Stimulated activated CD4-positive, alpha-beta T cell treated with anti-CD3 and anti-CD28 coated beads, Interleukin-4, amount 100 ng/mL, for 1 hour (primary cell): Measurements from ENCODE around the gene ARHGEF17.

Experiments
- DNase-seq: peaks from one replicate; pipeline ENCODE4 v3.0.0-alpha.2; 2020

ARHGEF17 gene

GRCh38 chr11:73295241-73295995 lies 12.7 kb upstream of the ARHGEF17 start:
- peak; percentile 74 for DNase-seq

- DNase-seq = no peak
Observed at GRCh38 chr11:73295996-73296318, 12.1 kb upstream of the ARHGEF17 start.

- DNase-seq = no peak
Observed at GRCh38 chr11:73296501-73297230, 11.4 kb upstream of the ARHGEF17 start.

GRCh38 chr11:73297231-73297590 lies 10.9 kb upstream of the ARHGEF17 start:
- DNase-seq = no peak

GRCh38 chr11:73297702-73298101 lies 10.4 kb upstream of the ARHGEF17 start:
- DNase-seq = no peak

- no peak for DNase-seq
Observed at GRCh38 chr11:73298233-73298632, 9.8 kb upstream of the ARHGEF17 start.

- DNase-seq = no peak
Observed at GRCh38 chr11:73299751-73300150, 8.3 kb upstream of the ARHGEF17 start.

- DNase-seq = no peak
Observed at GRCh38 chr11:73306069-73306841, 1.8 kb upstream of the ARHGEF17 start.

GRCh38 chr11:73306977-73307322 lies 1.1 kb upstream of the ARHGEF17 start:
- no peak for DNase-seq

- peak; percentile 92 for DNase-seq
Observed at GRCh38 chr11:73307323-73308002, 613 bp upstream of the ARHGEF17 start.

- DNase-seq = no peak
Observed at GRCh38 chr11:73308961-73309919, 1.2 kb downstream of the ARHGEF17 start.

- DNase-seq = no peak
Observed at GRCh38 chr11:73310076-73310475, 2.0 kb downstream of the ARHGEF17 start.

- DNase-seq = no peak
Observed at GRCh38 chr11:73310661-73311393, 2.8 kb downstream of the ARHGEF17 start.

GRCh38 chr11:73311394-73311869 lies 3.4 kb downstream of the ARHGEF17 start:
- DNase-seq = no peak

- DNase-seq = no peak
Observed at GRCh38 chr11:73312036-73312435, 4.0 kb downstream of the ARHGEF17 start.

GRCh38 chr11:73312851-73313327 lies 4.8 kb downstream of the ARHGEF17 start:
- DNase-seq = no peak

- DNase-seq = no peak
Observed at GRCh38 chr11:73313652-73314051, 5.6 kb downstream of the ARHGEF17 start.

- no peak for DNase-seq
Observed at GRCh38 chr11:73314117-73314961, 6.3 kb downstream of the ARHGEF17 start.

- DNase-seq = no peak
Observed at GRCh38 chr11:73315293-73316020, 7.4 kb downstream of the ARHGEF17 start.
